GM18951 (cell line): Measurements from ENCODE around the gene NUDT22.

Source experiments
- POLR2A ChIP-seq: IDR thresholded peaks from 4 replicates; pipeline ENCODE4 v1.6.1; 2011; ENCODE audit warnings: mild to moderate bottlenecking; ENCODE audit not compliant: insufficient read length, insufficient read depth; ENCODE audit errors: extremely low read depth
- in situ Hi-C: fragments of 300-500 bp; cut with MboI; formaldehyde crosslinking; loops from one replicate; pipeline ENCODE4 v1.12.0; 2022; ENCODE audit warnings: low sequenced_read_pairs, mixed read lengths, inconsistent platforms; ENCODE audit not compliant: unreplicated experiment

NUDT22 gene

DNA sequence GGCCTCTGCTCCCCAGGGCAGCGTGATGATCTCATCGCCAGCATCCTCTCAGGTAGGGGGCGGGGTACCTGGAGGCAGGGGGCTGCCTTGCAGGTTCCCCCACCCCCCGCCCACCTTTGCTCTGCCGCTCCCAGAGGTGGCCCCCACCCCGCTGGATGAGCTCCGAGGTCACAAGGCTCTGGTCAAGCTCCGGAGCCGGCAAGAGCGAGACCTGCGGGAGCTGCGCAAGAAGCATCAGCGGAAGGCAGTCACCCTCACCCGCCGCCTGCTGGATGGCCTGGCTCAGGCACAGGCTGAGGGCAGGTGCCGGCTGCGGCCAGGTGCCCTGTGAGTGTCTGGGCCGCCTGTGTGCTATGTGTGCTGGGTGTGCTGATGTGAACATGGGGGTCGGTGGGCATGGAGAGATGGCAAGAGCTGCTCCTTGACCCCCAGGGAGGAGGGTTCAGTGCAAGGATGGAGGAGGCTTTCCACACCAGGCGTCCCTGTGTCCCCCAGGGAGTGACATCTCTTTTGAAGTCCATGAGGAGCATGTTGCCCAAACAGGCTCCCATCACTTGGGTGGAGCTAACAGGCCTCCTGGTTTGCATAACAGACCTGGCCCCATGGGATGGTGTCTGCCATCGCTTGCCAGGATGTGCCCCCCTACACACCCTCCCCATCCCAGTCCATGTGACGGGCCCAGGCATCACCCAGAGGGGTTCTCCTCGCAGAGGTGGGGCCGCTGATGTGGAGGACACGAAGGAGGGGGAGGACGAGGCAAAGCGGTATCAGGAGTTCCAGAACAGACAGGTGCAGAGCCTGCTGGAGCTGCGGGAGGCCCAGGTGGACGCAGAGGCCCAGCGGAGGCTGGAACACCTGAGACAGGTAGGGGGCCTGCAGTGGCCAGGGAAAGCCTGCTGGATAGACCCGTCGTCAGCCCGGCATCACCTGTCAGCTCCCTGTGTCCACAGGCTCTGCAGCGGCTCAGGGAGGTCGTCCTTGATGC lies 39.4 kb downstream of the NUDT22 start:
- in situ Hi-C loops = no loop called here

GRCh38 chr11:64266339-64266738 lies 40.3 kb downstream of the NUDT22 start:
- TF ChIP-seq POLR2A = no peak
- in situ Hi-C loops = no loop called here

More for the DNA sequence above, 39.4 kb downstream of the NUDT22 start:
- TF ChIP-seq POLR2A = no peak

DNA sequence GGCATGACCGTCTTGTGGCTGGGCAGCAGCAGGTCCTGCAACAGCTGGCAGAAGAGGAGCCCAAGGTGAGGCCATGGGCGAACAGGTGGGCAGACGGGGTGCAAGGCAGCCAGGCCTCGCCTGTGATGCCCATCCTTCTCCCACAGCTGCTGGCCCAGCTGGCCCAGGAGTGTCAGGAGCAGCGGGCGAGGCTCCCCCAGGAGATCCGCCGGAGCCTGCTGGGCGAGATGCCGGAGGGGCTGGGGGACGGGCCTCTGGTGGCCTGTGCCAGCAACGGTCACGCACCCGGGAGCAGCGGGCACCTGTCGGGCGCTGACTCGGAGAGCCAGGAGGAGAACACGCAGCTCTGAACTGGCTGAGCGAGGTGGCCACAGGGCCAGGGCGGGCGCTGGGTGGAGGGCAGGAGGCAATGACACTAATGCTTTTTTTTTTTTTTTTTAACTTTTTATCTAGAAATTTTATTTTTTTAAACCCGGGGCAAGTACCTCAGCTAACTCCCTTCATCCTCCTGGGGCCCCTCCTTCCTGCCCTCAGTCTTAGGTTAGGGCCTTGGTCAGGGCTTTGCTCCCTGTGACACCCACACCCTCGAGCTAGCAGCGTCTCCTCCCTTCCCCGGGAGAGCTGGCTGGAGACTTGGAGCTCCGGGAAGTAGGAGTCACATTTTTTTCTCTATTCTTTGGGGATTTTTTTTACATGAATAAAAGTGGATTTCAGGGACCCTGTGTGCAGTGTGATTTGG lies 41.3 kb downstream of the NUDT22 start:
- in situ Hi-C loops = no loop called here
- no peak for TF ChIP-seq POLR2A

DNA sequence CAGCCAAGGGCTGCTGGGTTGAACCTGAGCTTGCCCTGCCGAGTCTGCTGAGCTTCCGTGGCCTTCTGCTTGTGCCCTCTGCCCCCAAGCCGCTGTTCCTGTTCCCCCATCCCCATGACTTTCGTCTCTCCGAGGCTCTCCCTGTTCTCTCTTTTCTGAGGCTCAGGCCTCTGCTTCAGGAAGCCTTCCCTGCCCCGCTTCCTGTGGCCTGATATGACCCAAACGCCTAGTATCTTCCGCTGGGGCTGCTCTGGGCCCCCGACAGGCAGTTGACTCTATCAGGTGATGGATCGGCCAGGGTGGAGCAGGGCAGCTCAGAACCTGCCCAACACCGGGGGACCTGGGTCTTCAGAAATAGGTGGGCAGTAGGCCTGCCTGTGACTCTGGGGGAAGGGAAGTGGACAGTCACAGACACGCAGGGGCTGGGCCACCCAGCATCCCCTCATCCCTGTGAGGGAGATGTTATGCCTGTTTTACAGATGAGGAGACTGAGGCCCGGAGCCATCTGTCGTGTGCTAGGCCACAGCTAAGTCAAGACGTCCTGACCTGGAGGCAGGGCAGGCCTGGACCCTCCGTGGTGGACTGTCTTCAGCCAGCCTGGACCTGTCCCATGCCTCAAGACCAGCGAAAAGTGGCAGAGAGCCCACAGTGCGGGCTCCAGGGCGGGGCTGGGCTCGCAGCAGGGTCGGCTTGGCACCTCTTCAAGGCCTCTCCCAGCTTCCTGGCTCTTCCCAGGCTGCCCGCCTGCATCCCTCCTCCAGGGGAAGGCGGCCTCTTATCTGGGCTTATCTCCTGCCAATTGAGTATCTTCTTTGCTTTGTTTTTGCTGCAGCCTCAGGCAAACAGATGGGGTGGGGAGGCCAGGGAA lies 42.2 kb downstream of the NUDT22 start:
- in situ Hi-C loops = no loop called here
- TF ChIP-seq POLR2A = no peak

DNA sequence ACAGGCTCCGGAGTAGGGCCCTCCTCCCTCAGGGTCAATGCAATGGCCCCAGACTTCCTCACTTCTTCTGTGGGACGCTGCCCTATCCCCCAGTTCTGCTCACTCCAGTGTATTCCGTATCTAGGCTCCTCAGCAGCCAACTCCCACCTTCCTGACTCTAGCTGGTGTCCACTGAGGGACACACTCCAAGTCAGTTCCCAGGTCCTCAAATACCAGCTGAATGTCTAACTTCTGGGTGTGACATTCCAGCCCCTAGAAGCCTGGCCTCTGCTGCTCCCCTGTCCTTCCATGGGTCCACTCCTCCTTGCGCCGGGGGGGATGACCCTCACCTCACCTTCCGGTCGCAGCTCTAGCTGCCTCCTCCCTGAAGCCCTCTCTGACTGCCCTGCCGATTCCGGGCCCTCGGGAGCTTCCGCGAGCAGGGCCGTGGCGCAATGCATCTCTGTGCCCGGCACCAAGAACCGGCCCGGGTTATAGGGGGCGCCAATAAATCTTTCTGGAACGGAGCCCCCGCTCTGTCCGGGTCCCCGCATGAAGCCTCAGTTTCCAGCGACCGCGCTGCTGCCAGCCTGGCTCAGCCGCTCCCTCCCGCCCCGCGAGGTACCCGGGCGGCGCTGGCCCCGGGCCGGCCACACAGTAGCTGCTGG lies 42.9 kb downstream of the NUDT22 start:
- TF ChIP-seq POLR2A = no peak
- in situ Hi-C loops = no loop called here

DNA sequence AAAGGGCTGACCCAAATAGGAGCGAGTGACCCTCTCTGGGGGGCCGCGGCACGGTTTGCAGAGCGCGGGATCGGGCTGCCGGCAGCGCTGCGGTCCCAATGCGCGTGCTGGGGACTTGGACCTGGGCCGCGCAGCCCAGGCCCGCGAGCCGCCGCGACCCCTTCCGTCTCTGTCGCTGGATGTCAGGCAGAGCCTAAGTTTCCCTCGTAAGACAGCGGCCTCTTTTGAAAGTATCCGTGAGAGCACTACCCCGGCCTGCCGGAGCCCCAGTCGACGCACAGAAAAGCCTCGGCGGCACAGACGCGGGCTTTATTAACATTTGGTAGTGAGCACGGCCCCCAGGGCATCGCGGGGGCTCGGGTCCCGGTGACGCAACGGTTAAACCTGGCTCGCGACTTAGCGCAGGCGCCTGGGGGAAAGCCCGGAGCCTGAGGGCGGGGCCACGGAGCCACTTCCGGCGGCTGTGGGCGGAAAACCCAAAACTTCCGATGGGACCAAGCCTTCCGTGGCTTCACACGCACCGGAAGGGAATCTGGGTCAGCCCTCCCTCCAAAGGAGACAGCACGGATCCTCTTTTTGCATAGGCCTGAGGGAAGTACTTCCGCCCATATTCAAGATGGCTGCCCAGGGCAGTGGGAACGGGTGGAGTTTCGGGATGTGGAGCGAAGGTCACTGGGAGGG lies 43.6 kb downstream of the NUDT22 start:
- in situ Hi-C loops = no loop called here
- peak; percentile 75 for TF ChIP-seq POLR2A

GRCh38 chr11:64275031-64275800 lies 49.1 kb downstream of the NUDT22 start:
- TF ChIP-seq POLR2A = no peak
- in situ Hi-C loops = no loop called here

DNA sequence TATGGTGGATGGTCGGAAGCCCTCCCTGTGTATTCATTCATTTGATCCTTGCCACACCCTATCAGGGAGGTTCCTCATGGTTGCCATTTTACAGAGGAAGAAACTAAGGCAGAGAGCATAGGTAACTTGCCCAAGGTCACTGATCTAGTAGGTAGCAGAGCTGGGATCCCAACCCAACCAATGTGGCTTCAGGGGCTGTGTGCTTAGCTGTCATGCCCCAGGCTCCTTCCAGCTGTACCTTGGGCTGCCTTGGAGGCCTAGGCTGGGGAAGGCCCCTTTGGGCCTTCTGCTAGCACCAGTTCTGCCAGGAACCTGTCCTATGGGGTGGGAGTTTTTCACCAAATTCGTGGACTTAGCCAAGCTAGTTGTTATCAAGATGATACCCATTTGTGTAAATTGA lies 49.8 kb downstream of the NUDT22 start:
- in situ Hi-C loops = no loop called here
- no peak for TF ChIP-seq POLR2A

GRCh38 chr11:64276653-64277431 lies 50.8 kb downstream of the NUDT22 start:
- TF ChIP-seq POLR2A = no peak
- in situ Hi-C loops = no loop called here

DNA sequence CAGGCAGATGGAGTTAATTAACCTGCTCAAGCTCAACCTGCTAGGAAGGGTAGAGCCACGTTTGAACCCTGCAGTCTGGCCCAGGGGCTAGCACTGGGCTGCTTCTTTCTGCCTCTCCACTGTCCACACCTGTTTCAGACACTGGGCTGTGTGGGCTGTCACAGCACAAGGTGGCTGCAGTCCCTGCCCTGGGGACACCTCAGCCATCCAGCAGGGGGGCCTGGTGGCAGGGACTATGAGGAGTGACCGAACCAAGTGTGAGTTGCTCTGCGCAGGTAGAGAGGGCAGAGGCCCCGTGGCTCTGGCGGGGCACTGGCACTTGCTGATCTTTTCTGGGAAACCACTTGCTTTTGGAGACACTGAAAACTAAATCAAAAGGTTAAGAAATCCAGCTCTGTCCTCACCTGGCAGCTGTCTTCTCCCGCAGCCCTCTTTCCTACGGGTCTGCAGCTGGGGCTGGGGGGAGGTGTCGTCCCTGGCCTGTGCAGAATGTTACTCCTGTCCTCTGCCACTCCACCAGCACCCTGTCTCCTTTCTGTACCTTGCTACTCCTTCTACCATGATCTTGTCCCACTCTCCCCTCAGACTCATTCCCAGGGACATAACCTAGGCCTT lies 52.6 kb downstream of the NUDT22 start:
- no peak for TF ChIP-seq POLR2A
- in situ Hi-C loops = no loop called here
